HepG2 (cell line): Measurements from ENCODE around the gene APOC3. TPM values are rescaled to one million over a fixed set of nuclear protein-coding genes. Genes with fewer than 3 reads are reported as not detected.

Experiments
- CREBL2 ChIP-seq: sonication (generic); formaldehyde crosslinking; IDR thresholded peaks from 2 replicates; pipeline ENCODE4 v1.8.1; 2023; ENCODE audit warnings: missing genetic modification reagents, mild to moderate bottlenecking, borderline replicate concordance
- CSRNP2 ChIP-seq: sonication (generic); formaldehyde crosslinking; conservative IDR thresholded peaks from 2 replicates; pipeline ENCODE4 v1.8.0; 2022; ENCODE audit warnings: low read depth, missing genetic modification reagents
- DMAP1 ChIP-seq: IDR thresholded peaks from 2 replicates; pipeline ENCODE4 v1.6.1; 2016
- FOXJ3 ChIP-seq: sonication (generic); formaldehyde crosslinking; IDR thresholded peaks from 2 replicates; pipeline ENCODE4 v1.4.0; 2020; ENCODE audit warnings: missing genetic modification reagents, mild to moderate bottlenecking, borderline replicate concordance
- HMG20B ChIP-seq: conservative IDR thresholded peaks from 2 replicates; pipeline ENCODE4 v1.6.1; 2016; ENCODE audit warnings: missing genetic modification reagents, missing compliant biosample characterization
- HOXA3 ChIP-seq: sonication (generic); formaldehyde crosslinking; IDR thresholded peaks from 2 replicates; pipeline ENCODE4 v1.5.0; 2020; ENCODE audit warnings: missing genetic modification reagents
- ISL2 ChIP-seq: sonication (generic); formaldehyde crosslinking; IDR thresholded peaks from 2 replicates; pipeline ENCODE4 v1.5.0; 2020; ENCODE audit warnings: missing genetic modification reagents
- KAT2B ChIP-seq: fragments of 150-350 bp; IDR thresholded peaks from 2 replicates; pipeline ENCODE4 v1.6.1; 2014; ENCODE audit warnings: low read depth, low read length, borderline replicate concordance
- KDM6A ChIP-seq: IDR thresholded peaks from 2 replicates; pipeline ENCODE4 v1.6.1; 2016; ENCODE audit warnings: low read depth
- MTA1 ChIP-seq: sonication (generic); formaldehyde crosslinking; IDR thresholded peaks from 2 replicates; pipeline ENCODE4 v1.4.0; 2020; ENCODE audit warnings: missing genetic modification reagents, mild to moderate bottlenecking, borderline replicate concordance
- NAIF1 ChIP-seq: sonication (generic); formaldehyde crosslinking; IDR thresholded peaks from 2 replicates; pipeline ENCODE4 v1.5.0; 2020; ENCODE audit warnings: mild to moderate bottlenecking, missing genetic modification reagents, borderline replicate concordance
- NFKB2 ChIP-seq: sonication (generic); formaldehyde crosslinking; IDR thresholded peaks from 2 replicates; pipeline ENCODE4 v1.4.0; 2020; ENCODE audit warnings: missing genetic modification reagents, borderline replicate concordance
- SATB2 ChIP-seq: sonication (generic); formaldehyde crosslinking; IDR thresholded peaks from 2 replicates; pipeline ENCODE4 v1.5.0; 2020; ENCODE audit warnings: missing genetic modification reagents
- SOX6 ChIP-seq, 2 experiments: fragments of 450-650 bp in 1 of 2; sonication (generic) in 1 of 2; formaldehyde crosslinking in 1 of 2; IDR thresholded peaks; 2 replicates each; pipeline versions ENCODE4 v1.4.0 to v1.6.1; 2017 to 2020; ENCODE audit warnings: antibody characterized with exemption in 1 of 2, mild to moderate bottlenecking in 1 of 2, missing genetic modification reagents in 1 of 2
- SSRP1 ChIP-seq: IDR thresholded peaks from 2 replicates; pipeline ENCODE4 v1.6.1; 2016; ENCODE audit warnings: control low read depth
- THRA ChIP-seq: sonication (generic); formaldehyde crosslinking; IDR thresholded peaks from 2 replicates; pipeline ENCODE4 v1.4.0; 2020; ENCODE audit warnings: missing genetic modification reagents, borderline replicate concordance
- ZBED4 ChIP-seq: sonication (generic); formaldehyde crosslinking; IDR thresholded peaks from 2 replicates; pipeline ENCODE4 v1.4.0; 2020; ENCODE audit warnings: missing genetic modification reagents, borderline replicate concordance
- ZBTB37 ChIP-seq: sonication (generic); formaldehyde crosslinking; IDR thresholded peaks from 2 replicates; pipeline ENCODE4 v1.4.0; 2020; ENCODE audit warnings: mild to moderate bottlenecking, missing genetic modification reagents
- ZFY ChIP-seq: sonication (generic); formaldehyde crosslinking; IDR thresholded peaks from 2 replicates; pipeline ENCODE4 v1.4.0; 2020; ENCODE audit warnings: missing genetic modification reagents
- ZKSCAN5 ChIP-seq: sonication (generic); formaldehyde crosslinking; IDR thresholded peaks from 2 replicates; pipeline ENCODE4 v1.5.1; 2020; ENCODE audit warnings: mild to moderate bottlenecking, missing genetic modification reagents
- polyA plus RNA-seq, 8 experiments: library from polyadenylated mRNA; depleted of rRNA in 3 of 8; stranded (reverse) in 7 of 8; unstranded in 1 of 8; fragments of >200 nt; fragmentation: Illumina TruSeq in 4 of 8; extraction: Trizol in 4 of 8; gene quantifications; 2 replicates each; pipeline versions ENCODE4 v1.2.1 to v1.2.3, GENCODE V29; 2011 to 2016; ENCODE audit warnings: low read depth in 4 of 8, missing spikeins in 1 of 8, mixed read lengths in 1 of 8; ENCODE audit not compliant: insufficient read depth in 1 of 8
- total RNA-seq, 5 experiments: library from RNA; depleted of rRNA; stranded (reverse); fragments of >200 nt; fragmentation: Illumina TruSeq; extraction: Trizol; gene quantifications; 2 replicates each; pipeline ENCODE4 v1.2.3, GENCODE V29; 2016; ENCODE audit warnings: low read depth in 1 of 5

APOC3 gene
- total and polyA plus RNA-seq, 2 of the 13 experiments (the other 11 are each of a cell fraction or from before 2014, with no cell fraction given) = 314 to 687 TPM

GRCh38 chr11:116808262-116809175 lies 21.2 kb upstream of the APOC3 start (continued):
- TF ChIP-seq ZBED4 (CRISPR knock-in tag) (peak; percentile 99), ZBTB37 (peak; percentile 72), HOXA3 (peak; percentile 62), FOXJ3 (peak; percentile 93), THRA (peak; percentile 94), ZKSCAN5 (CRISPR knock-in tag) (no peak), NAIF1 (CRISPR knock-in tag) (0 out of 2 replicates have a peak, but pooled peaks have one; percentile 20), DMAP1 (CRISPR knock-in tag) (peak; percentile 53; the same call in 1 of the 2 replicates), NFKB2 (CRISPR knock-in tag) (0 out of 2 replicates have a peak, but pooled peaks have one; percentile 1), HMG20B (CRISPR knock-in tag) (peak; percentile 89), KAT2B (no peak), SOX6 (IDR thresholded peaks at IDR 0.05) (no peak), SOX6 (CRISPR knock-in tag; IDR thresholded peaks at IDR 0.05) (peak; percentile 98), CSRNP2 (CRISPR knock-in tag) (no peak), MTA1 (CRISPR knock-in tag) (no peak; the same call in 1 of the 2 replicates), SATB2 (CRISPR knock-in tag) (peak; percentile 64; the same call in 1 of the 2 replicates), ISL2 (peak; percentile 98), ZFY (CRISPR knock-in tag) (0 out of 2 replicates have a peak, but pooled peaks have one; percentile 25), SSRP1 (0 out of 2 replicates have a peak, but pooled peaks have one; percentile 72), KDM6A (CRISPR knock-in tag) (peak; percentile 97), CREBL2 (CRISPR knock-in tag) (no peak)
